ENCODE data around the gene TRPM5. TPM values are rescaled to one million over a fixed set of nuclear protein-coding genes. Genes with fewer than 3 reads are reported as not detected.

Gene TRPM5
- total and polyA plus RNA-seq, 2 experiments from 2014 or later: not detected

DNA sequence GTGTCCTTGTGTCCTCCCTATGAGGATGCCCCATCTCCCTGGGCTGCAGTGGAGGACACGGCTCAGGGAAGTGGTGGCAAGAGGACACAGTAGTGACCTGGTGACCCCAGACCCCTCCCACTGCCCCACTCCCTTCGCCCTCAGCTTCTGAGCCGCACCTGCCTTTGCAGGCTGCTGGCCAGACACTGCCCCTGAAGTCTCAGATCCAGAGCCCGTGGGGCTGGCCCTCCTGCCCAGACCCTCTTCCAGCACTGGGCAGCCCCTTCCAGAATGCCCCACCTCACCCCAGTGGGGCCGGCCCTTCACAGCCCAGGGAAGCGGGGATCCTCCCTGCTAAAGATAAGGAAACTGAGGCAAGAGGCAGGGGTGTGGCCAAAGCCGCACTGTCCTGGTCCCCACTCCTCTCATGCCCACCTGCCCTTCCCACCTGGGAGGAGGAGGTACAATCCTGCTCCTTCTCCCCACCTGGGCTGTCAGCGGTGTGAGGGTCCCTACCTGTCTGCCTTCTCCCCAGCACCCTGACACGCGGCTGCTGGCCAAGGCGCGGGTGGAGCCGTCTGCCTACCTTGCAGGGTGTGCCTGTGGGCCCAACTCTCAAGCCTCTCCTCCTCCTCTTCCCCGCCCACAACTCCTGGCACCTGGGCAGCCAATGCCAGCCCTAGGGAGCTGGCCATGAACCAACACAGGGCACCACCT lies 17.3 kb downstream of the TRPM5 start:
- ATAC-seq: no peak
- Mint-ChIP-seq H3K27ac (no peak overlapping the region), H3K4me3 (no peak overlapping the region), H3K4me1 (no peaks in the 10 kb centered on the region), H3K9me3 (peaks cover 3% of the 10 kb centered on the region; the same call in 1 of the 3 replicates), H3K36me3 (ENCODE audit: low read depth) (no peaks in the 10 kb centered on the region), H3K27me3 (ENCODE audit: insufficient read depth, low read depth, poor library complexity) (peaks cover 5% of the 10 kb centered on the region)
- H3F3A ChIP-seq (replicated peaks; ENCODE audit: low read depth): no peaks in the 10 kb centered on the region
- no peaks in the 10 kb centered on the region for H3K27me3 ChIP-seq (ENCODE audit: insufficient read depth)
- TF ChIP-seq, protein P1, sequence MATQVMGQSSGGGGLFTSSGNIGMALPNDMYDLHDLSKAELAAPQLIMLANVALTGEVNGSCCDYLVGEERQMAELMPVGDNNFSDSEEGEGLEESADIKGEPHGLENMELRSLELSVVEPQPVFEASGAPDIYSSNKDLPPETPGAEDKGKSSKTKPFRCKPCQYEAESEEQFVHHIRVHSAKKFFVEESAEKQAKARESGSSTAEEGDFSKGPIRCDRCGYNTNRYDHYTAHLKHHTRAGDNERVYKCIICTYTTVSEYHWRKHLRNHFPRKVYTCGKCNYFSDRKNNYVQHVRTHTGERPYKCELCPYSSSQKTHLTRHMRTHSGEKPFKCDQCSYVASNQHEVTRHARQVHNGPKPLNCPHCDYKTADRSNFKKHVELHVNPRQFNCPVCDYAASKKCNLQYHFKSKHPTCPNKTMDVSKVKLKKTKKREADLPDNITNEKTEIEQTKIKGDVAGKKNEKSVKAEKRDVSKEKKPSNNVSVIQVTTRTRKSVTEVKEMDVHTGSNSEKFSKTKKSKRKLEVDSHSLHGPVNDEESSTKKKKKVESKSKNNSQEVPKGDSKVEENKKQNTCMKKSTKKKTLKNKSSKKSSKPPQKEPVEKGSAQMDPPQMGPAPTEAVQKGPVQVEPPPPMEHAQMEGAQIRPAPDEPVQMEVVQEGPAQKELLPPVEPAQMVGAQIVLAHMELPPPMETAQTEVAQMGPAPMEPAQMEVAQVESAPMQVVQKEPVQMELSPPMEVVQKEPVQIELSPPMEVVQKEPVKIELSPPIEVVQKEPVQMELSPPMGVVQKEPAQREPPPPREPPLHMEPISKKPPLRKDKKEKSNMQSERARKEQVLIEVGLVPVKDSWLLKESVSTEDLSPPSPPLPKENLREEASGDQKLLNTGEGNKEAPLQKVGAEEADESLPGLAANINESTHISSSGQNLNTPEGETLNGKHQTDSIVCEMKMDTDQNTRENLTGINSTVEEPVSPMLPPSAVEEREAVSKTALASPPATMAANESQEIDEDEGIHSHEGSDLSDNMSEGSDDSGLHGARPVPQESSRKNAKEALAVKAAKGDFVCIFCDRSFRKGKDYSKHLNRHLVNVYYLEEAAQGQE (IDR thresholded peaks at IDR 0.05; ENCODE audit: unreplicated experiment): no peak
- TF ChIP-seq EZH2phosphoT487 (IDR thresholded peaks at IDR 0.05; ENCODE audit: unreplicated experiment) (no peak), EZH2 (IDR thresholded peaks at IDR 0.05; ENCODE audit: low read depth, unreplicated experiment) (no peak), ZNF331 (CRISPR knock-in tag; IDR thresholded peaks at IDR 0.05; ENCODE audit: low read depth) (no peak), ZNF114 (CRISPR knock-in tag; IDR thresholded peaks at IDR 0.05) (no peak), NANOG (IDR thresholded peaks at IDR 0.05; ENCODE audit: borderline replicate concordance) (no peak), POLR2AphosphoS5 (IDR thresholded peaks at IDR 0.05; ENCODE audit: low read depth) (no peak), JUNB (IDR thresholded peaks at IDR 0.05; ENCODE audit: unreplicated experiment) (no peak)
- TF ChIP-seq, protein P2, sequence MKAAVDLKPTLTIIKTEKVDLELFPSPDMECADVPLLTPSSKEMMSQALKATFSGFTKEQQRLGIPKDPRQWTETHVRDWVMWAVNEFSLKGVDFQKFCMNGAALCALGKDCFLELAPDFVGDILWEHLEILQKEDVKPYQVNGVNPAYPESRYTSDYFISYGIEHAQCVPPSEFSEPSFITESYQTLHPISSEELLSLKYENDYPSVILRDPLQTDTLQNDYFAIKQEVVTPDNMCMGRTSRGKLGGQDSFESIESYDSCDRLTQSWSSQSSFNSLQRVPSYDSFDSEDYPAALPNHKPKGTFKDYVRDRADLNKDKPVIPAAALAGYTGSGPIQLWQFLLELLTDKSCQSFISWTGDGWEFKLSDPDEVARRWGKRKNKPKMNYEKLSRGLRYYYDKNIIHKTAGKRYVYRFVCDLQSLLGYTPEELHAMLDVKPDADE (IDR thresholded peaks at IDR 0.05): no peak
- no peaks in the 10 kb centered on the region for H3K36me3 ChIP-seq (ENCODE audit: insufficient read depth)
- H3K4me1 ChIP-seq (ENCODE audit: insufficient read depth): no peaks in the 10 kb centered on the region
- no peak overlapping the region for H2AFZ ChIP-seq
- H3K4me3 ChIP-seq: no peak overlapping the region
- no peak overlapping the region for H3K27ac ChIP-seq (ENCODE audit: low read depth)
- no peaks in the 10 kb centered on the region for H4K20me1 ChIP-seq (replicated peaks; ENCODE audit: insufficient read depth)
- H3K4me2 ChIP-seq: no peak overlapping the region
- 0 out of 2 replicates have a peak, but pooled peaks cover 5% of the 10 kb centered on the region for H3K9me2 ChIP-seq (ENCODE audit: insufficient read depth)
- no peaks in the 10 kb centered on the region for H3K79me2 ChIP-seq (replicated peaks; ENCODE audit: insufficient read depth)
- no peak for DNase-seq (ENCODE audit: low spot score)

DNA sequence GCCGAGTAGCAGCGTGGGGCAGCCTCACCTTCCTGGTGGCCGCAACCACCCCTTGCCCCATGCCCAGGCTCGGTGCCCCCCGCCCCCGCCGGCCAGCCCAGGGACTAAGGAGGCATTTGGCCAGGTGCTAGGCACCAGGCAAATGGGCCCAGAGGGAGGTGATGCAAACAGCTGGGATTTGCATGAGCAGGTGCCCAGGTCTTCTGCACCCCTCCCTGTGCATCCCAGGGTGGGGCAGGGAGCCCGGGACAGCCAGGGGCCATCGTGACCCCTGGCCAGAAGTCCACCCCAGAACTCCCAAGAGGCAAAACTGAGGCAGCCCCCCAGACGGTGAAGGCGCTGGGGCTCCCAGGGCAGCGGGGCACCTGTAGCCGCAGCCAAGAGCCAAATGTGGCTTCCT lies 18.1 kb downstream of the TRPM5 start:
- Histone ChIP-seq H4K20me1 (replicated peaks; ENCODE audit: insufficient read depth) (no peaks in the 10 kb centered on the region), H3K4me1 (ENCODE audit: insufficient read depth) (no peaks in the 10 kb centered on the region), H3K27ac (ENCODE audit: low read depth) (no peak overlapping the region), H3K36me3 (ENCODE audit: insufficient read depth) (no peaks in the 10 kb centered on the region), H3K9me2 (ENCODE audit: insufficient read depth) (0 out of 2 replicates have a peak, but pooled peaks cover 5% of the 10 kb centered on the region), H3K79me2 (replicated peaks; ENCODE audit: insufficient read depth) (no peaks in the 10 kb centered on the region), H2AFZ (no peak overlapping the region), H3F3A (replicated peaks; ENCODE audit: low read depth) (no peaks in the 10 kb centered on the region), H3K4me3 (no peak overlapping the region), H3K27me3 (ENCODE audit: insufficient read depth) (no peaks in the 10 kb centered on the region), H3K4me2 (no peak overlapping the region)
- DNase-seq (ENCODE audit: low spot score) (no peak), ATAC-seq (no peak)
- TF ChIP-seq ZNF331 (CRISPR knock-in tag; IDR thresholded peaks at IDR 0.05; ENCODE audit: low read depth) (no peak), EZH2 (IDR thresholded peaks at IDR 0.05; ENCODE audit: low read depth, unreplicated experiment) (no peak), JUNB (IDR thresholded peaks at IDR 0.05; ENCODE audit: unreplicated experiment) (no peak), EZH2phosphoT487 (IDR thresholded peaks at IDR 0.05; ENCODE audit: unreplicated experiment) (no peak), NANOG (IDR thresholded peaks at IDR 0.05; ENCODE audit: borderline replicate concordance) (no peak), ZNF114 (CRISPR knock-in tag; IDR thresholded peaks at IDR 0.05) (no peak)
- TF ChIP-seq, protein P3, sequence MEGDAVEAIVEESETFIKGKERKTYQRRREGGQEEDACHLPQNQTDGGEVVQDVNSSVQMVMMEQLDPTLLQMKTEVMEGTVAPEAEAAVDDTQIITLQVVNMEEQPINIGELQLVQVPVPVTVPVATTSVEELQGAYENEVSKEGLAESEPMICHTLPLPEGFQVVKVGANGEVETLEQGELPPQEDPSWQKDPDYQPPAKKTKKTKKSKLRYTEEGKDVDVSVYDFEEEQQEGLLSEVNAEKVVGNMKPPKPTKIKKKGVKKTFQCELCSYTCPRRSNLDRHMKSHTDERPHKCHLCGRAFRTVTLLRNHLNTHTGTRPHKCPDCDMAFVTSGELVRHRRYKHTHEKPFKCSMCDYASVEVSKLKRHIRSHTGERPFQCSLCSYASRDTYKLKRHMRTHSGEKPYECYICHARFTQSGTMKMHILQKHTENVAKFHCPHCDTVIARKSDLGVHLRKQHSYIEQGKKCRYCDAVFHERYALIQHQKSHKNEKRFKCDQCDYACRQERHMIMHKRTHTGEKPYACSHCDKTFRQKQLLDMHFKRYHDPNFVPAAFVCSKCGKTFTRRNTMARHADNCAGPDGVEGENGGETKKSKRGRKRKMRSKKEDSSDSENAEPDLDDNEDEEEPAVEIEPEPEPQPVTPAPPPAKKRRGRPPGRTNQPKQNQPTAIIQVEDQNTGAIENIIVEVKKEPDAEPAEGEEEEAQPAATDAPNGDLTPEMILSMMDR (conservative IDR thresholded peaks at IDR 0.05; ENCODE audit: low read depth in 2 of 2): no peak
- TF ChIP-seq, protein P2 (IDR thresholded peaks at IDR 0.05): no peak
- TF ChIP-seq, protein P1 (IDR thresholded peaks at IDR 0.05; ENCODE audit: unreplicated experiment): no peak
- Mint-ChIP-seq H3K4me1 (no peaks in the 10 kb centered on the region), H3K9me3 (peaks cover 3% of the 10 kb centered on the region; the same call in 1 of the 3 replicates), H3K27me3 (ENCODE audit: insufficient read depth, low read depth, poor library complexity) (peaks cover 5% of the 10 kb centered on the region), H3K4me3 (no peak overlapping the region), H3K36me3 (ENCODE audit: low read depth) (no peaks in the 10 kb centered on the region), H3K27ac (no peak overlapping the region)

All from GM23338 (cell line).